H1 (cell line): Measurements from ENCODE around the gene SGSM1. TPM values are rescaled to one million over a fixed set of nuclear protein-coding genes. Genes with fewer than 3 reads are reported as not detected.

Experiments
- CTCF ChIA-PET: fragments of 300-600 bp; sonication (Branson Sonifier 250); formaldehyde crosslinking; loops from one replicate; lab custom pipeline; 2021; ENCODE audit not compliant: partially characterized antibody; lab: Charles Lee
- POLR2A ChIA-PET: fragments of 300-600 bp; sonication (Branson Sonifier 250); formaldehyde crosslinking; loops from one replicate; lab custom pipeline; 2021; ENCODE audit warnings: inconsistent platforms; ENCODE audit not compliant: partially characterized antibody; lab: Charles Lee
- DNase-seq, 2 experiments: peaks; one replicate each; pipeline versions ENCODE4 v3.0.0 to v3.0.0-alpha.2; 2010 to 2022; ENCODE audit warnings: low spot score in 2 of 2, low read depth in 1 of 2, mixed read lengths in 1 of 2
- FAIRE-seq: peaks from 2 replicates; lab custom pipeline; 2011; peaks lifted over from hg19 to GRCh38; lab: Jason Lieb, UNC
- H2AFZ ChIP-seq: 2 replicates; pipeline ENCODE4 v1.8.1; 2012; ENCODE audit warnings: low read length, inconsistent platforms
- H2AK5ac ChIP-seq: 2 replicates; pipeline ENCODE4 v1.6.1; 2013; ENCODE audit warnings: low read depth, low read length
- H2BK120ac ChIP-seq: replicated peaks from 2 replicates; pipeline ENCODE3; 2013; ENCODE audit warnings: low read depth, low read length, inconsistent platforms
- H2BK12ac ChIP-seq: 2 replicates; pipeline ENCODE4 v1.6.1; 2013; ENCODE audit warnings: low read depth, low read length
- H2BK15ac ChIP-seq: 2 replicates; pipeline ENCODE4 v1.6.1; 2013; ENCODE audit warnings: low read length
- H2BK20ac ChIP-seq: 2 replicates; pipeline ENCODE4 v1.6.1; 2013; ENCODE audit warnings: low read length
- H2BK5ac ChIP-seq: 2 replicates; pipeline ENCODE4 v1.6.1; 2013; ENCODE audit warnings: low read depth, low read length
- H3K14ac ChIP-seq: 2 replicates; pipeline ENCODE4 v1.6.1; 2013; ENCODE audit warnings: inconsistent platforms; ENCODE audit not compliant: insufficient read length
- H3K18ac ChIP-seq: 2 replicates; pipeline ENCODE4 v1.6.1; 2013; ENCODE audit warnings: low read length; ENCODE audit errors: extremely low read depth
- H3K23ac ChIP-seq: 2 replicates; pipeline ENCODE4 v1.6.1; 2013; ENCODE audit warnings: inconsistent platforms; ENCODE audit not compliant: insufficient read length
- H3K23me2 ChIP-seq: 2 replicates; pipeline ENCODE4 v1.6.1; 2013; ENCODE audit warnings: low read depth, low read length
- H3K27ac ChIP-seq: 2 replicates; pipeline ENCODE4 v1.6.1; 2011; ENCODE audit warnings: low read depth, low read length, inconsistent platforms
- H3K27me3 ChIP-seq, 4 experiments: replicated peaks in 1 of 4; 1 replicate in 1 of 4; 2 replicates in 3 of 4; pipeline versions ENCODE4 v1.6.1 to v1.8.1; 2011 to 2013; ENCODE audit warnings: low read length in 3 of 4, mild to moderate bottlenecking in 3 of 4, inconsistent platforms in 2 of 4, mixed read lengths in 2 of 4, moderate library complexity in 1 of 4; ENCODE audit not compliant: control insufficient read depth in 3 of 4, insufficient read depth in 3 of 4; ENCODE audit errors: extremely low read depth in 1 of 4
- H3K36me3 ChIP-seq, 4 experiments: 2 replicates each; pipeline versions ENCODE4 v1.6.1 to v1.8.1; 2011 to 2013; ENCODE audit warnings: mild to moderate bottlenecking in 4 of 4, low read length in 3 of 4, moderate library complexity in 2 of 4, control low read depth in 1 of 4, inconsistent platforms in 1 of 4; ENCODE audit not compliant: insufficient read depth in 4 of 4, control insufficient read depth in 2 of 4
- H3K4ac ChIP-seq: replicated peaks from 2 replicates; pipeline ENCODE3; 2013; ENCODE audit warnings: low read length, low read depth, mixed read lengths, inconsistent platforms; ENCODE audit not compliant: insufficient read length
- H3K4me1 ChIP-seq, 4 experiments: replicated peaks in 1 of 4; 1 replicate in 1 of 4; 2 replicates in 3 of 4; pipeline versions ENCODE4 v1.6.1 to v1.8.1; 2011 to 2013; ENCODE audit warnings: low read length in 3 of 4, inconsistent platforms in 2 of 4, mixed read lengths in 1 of 4; ENCODE audit not compliant: insufficient read depth in 4 of 4, control insufficient read depth in 3 of 4
- H3K4me2 ChIP-seq, 2 experiments: 2 replicates each; pipeline versions ENCODE4 v1.6.1 to v1.8.1; 2011 to 2013; ENCODE audit warnings: low read depth in 2 of 2, low read length in 2 of 2, control low read depth in 1 of 2, inconsistent platforms in 1 of 2, mild to moderate bottlenecking in 1 of 2; ENCODE audit not compliant: insufficient read depth in 1 of 2
- H3K4me3 ChIP-seq, 4 experiments: fragments of 200-600, 300-600 bp in 1 of 4; sonication (generic), shearing (Covaris generic), sonication (Bioruptor Twin) in 1 of 4; 2 replicates each; pipeline versions ENCODE4 v1.5.1 to v1.8.1; 2011 to 2016; ENCODE audit warnings: low read length in 4 of 4, low read depth in 3 of 4, control low read depth in 2 of 4, inconsistent platforms in 2 of 4, mild to moderate bottlenecking in 2 of 4, mixed read lengths in 1 of 4, moderate library complexity in 1 of 4; ENCODE audit not compliant: insufficient read depth in 2 of 4; ENCODE audit errors: extremely low read depth in 1 of 4
- H3K56ac ChIP-seq: replicated peaks from 2 replicates; pipeline ENCODE3; 2013; ENCODE audit warnings: low read depth, mild to moderate bottlenecking, mixed read lengths, low read length, inconsistent platforms; ENCODE audit not compliant: insufficient read length
- H3K79me1 ChIP-seq: 2 replicates; pipeline ENCODE4 v1.6.1; 2013; ENCODE audit warnings: low read depth, low read length, control low read depth
- H3K79me2 ChIP-seq, 2 experiments: 2 replicates each; pipeline versions ENCODE4 v1.6.1 to v1.8.1; 2012 to 2013; ENCODE audit warnings: low read length in 2 of 2, mild to moderate bottlenecking in 2 of 2, inconsistent platforms in 1 of 2; ENCODE audit not compliant: insufficient read depth in 2 of 2, control insufficient read depth in 1 of 2
- H3K9ac ChIP-seq, 4 experiments: replicated peaks in 1 of 4; 1 replicate in 1 of 4; 2 replicates in 3 of 4; pipeline versions ENCODE4 v1.6.1 to v1.8.1; 2011 to 2013; ENCODE audit warnings: low read depth in 3 of 4, low read length in 3 of 4, control low read depth in 2 of 4, mild to moderate bottlenecking in 2 of 4, moderate library complexity in 2 of 4, inconsistent platforms in 1 of 4; ENCODE audit errors: extremely low read depth in 1 of 4
- H3K9me3 ChIP-seq, 2 experiments: 2 replicates each; pipeline versions ENCODE4 v1.6.1 to v1.8.1; 2012 to 2013; ENCODE audit warnings: mild to moderate bottlenecking in 2 of 2, moderate library complexity in 2 of 2, control low read depth in 1 of 2, inconsistent platforms in 1 of 2, low read depth in 1 of 2, low read length in 1 of 2, mixed read lengths in 1 of 2; ENCODE audit not compliant: insufficient read depth in 2 of 2
- H4K20me1 ChIP-seq, 2 experiments: replicated peaks in 1 of 2; 2 replicates each; pipeline versions ENCODE3 to v1.8.1; 2011 to 2013; ENCODE audit warnings: inconsistent platforms in 2 of 2, low read length in 2 of 2, mild to moderate bottlenecking in 1 of 2; ENCODE audit not compliant: insufficient read depth in 2 of 2, control insufficient read depth in 1 of 2
- H4K5ac ChIP-seq: 2 replicates; pipeline ENCODE4 v1.6.1; 2013; ENCODE audit warnings: low read length, low read depth, mixed read lengths, inconsistent platforms; ENCODE audit not compliant: insufficient read length
- H4K8ac ChIP-seq: 2 replicates; pipeline ENCODE4 v1.8.0; 2013; ENCODE audit warnings: mild to moderate bottlenecking, moderate library complexity, low read length, inconsistent platforms; ENCODE audit not compliant: insufficient read depth; ENCODE audit errors: extremely low read depth
- H4K91ac ChIP-seq: replicated peaks from 2 replicates; pipeline ENCODE3; 2013; ENCODE audit warnings: low read length, mixed read lengths, inconsistent platforms; ENCODE audit not compliant: insufficient read length
- BRCA1 ChIP-seq: IDR thresholded peaks from 2 replicates; pipeline ENCODE4 v1.6.1; 2012; ENCODE audit warnings: low read depth, low read length, improper control_type of control experiment
- CTBP2 ChIP-seq: IDR thresholded peaks from 2 replicates; pipeline ENCODE4 v1.7.0; 2011; ENCODE audit warnings: borderline replicate concordance, mild to moderate bottlenecking, moderate library complexity, mixed read lengths, low read length; ENCODE audit not compliant: insufficient read depth, insufficient read length
- EZH2 ChIP-seq: fragments of 200-600 bp; sonication (generic); IDR thresholded peaks from 2 replicates; pipeline ENCODE4 v1.7.1; 2012; ENCODE audit warnings: low read depth, mild to moderate bottlenecking, moderate library complexity, low read length, inconsistent platforms; ENCODE audit not compliant: severe bottlenecking
- KDM4A ChIP-seq: IDR thresholded peaks from one replicate; pipeline ENCODE4 v1.7.1; 2012; ENCODE audit warnings: low read depth, mild to moderate bottlenecking, moderate library complexity, low read length, inconsistent platforms; ENCODE audit not compliant: severe bottlenecking
- MAFK ChIP-seq: IDR thresholded peaks from 2 replicates; pipeline ENCODE4 v1.6.1; 2012; ENCODE audit warnings: low read depth, mild to moderate bottlenecking, improper control_type of control experiment, low read length
- RFX5 ChIP-seq: IDR thresholded peaks from 2 replicates; pipeline ENCODE4 v1.6.1; 2011; ENCODE audit warnings: low read depth, low read length, improper control_type of control experiment, borderline replicate concordance
- SRF ChIP-seq: IDR thresholded peaks from 2 replicates; pipeline ENCODE4 v1.6.1; 2011; ENCODE audit warnings: mild to moderate bottlenecking, low read depth, low read length, moderate library complexity
- WGBS, 2 experiments: shearing (Covaris generic) in 1 of 2; methylation state at CpG; one replicate each; pipeline versions ENCODE4 v1.1.6 to v1.1.7; 2013 to 2015; ENCODE audit warnings: low lambda C conversion rate in 2 of 2, mixed read lengths in 2 of 2, inconsistent platforms in 1 of 2, low coverage in 1 of 2, missing lambda C conversion rate in 1 of 2; ENCODE audit not compliant: insufficient replicate concordance in 2 of 2, insufficient coverage in 1 of 2, insufficient read length in 1 of 2; ENCODE audit errors: extremely low coverage in 1 of 2, missing lambda C conversion rate in 1 of 2; 5-methylcytosine and 5-hydroxymethylcytosine counted together
- polyA plus RNA-seq, 7 experiments: library from polyadenylated mRNA; depleted of rRNA in 3 of 7; stranded (reverse) in 5 of 7; unstranded in 2 of 7; fragments of >200 nt in 5 of 7; fragments of 200-250 nt in 2 of 7; gene quantifications; 1 replicate in 5 of 7; 2 replicates in 1 of 7; 4 replicates in 1 of 7; pipeline versions ENCODE4 v1.2.1 to v1.2.3, GENCODE V29; 2011 to 2013; ENCODE audit warnings: missing spikeins in 2 of 7, mixed read lengths in 2 of 7
- total RNA-seq: library from RNA; stranded (reverse); fragmentation: NEBNext Ultra II Directional; extraction: Animal tissue kit (Norgen Biotek cat#: 25700); gene quantifications from 2 replicates; pipeline ENCODE4 v1.2.1, GENCODE V29; 2021

SGSM1 gene
- total and polyA plus RNA-seq, 2 of the 8 experiments (the other 6 are each of a cell fraction or from before 2014, with no cell fraction given), result 2.8 to 5.2 TPM

GRCh38 chr22:24930678-24931077 lies 124.7 kb downstream of the SGSM1 start:
- no peak overlapping the region for H2AFZ ChIP-seq
- no peaks in the 10 kb centered on the region for H4K20me1 ChIP-seq
- H3K4me1 ChIP-seq, result peaks cover 1 to 8% (median 5%) of the 10 kb centered on the region in 4 experiments; a peak in 5 of 7 replicates
- no peak overlapping the region for H2BK12ac ChIP-seq
- no peak overlapping the region for H4K91ac ChIP-seq
- no peaks in the 10 kb centered on the region for H3K79me2 ChIP-seq
- peaks cover 5% of the 10 kb centered on the region for H3K23me2 ChIP-seq
- no peak for FAIRE-seq
- H2BK5ac ChIP-seq, result no peak overlapping the region
- ChIA-PET CTCF (interaction anchor here (1.0 to 2.0 kb wide), 5 partner anchors 14 to 161 kb away, joined by 3 to 4 read pairs (median 3); no protein-coding TSS in a partner anchor), POLR2A (interaction anchor here (1.8 kb wide), 1 partner anchor 10 kb away, joined by 4 read pairs; no protein-coding TSS in a partner anchor)
- H3K9ac ChIP-seq, result no peak overlapping the region
- H4K8ac ChIP-seq, result no peak overlapping the region
- no peaks in the 10 kb centered on the region for H3K36me3 ChIP-seq
- H3K56ac ChIP-seq, result no peak overlapping the region
- no peak overlapping the region for H3K18ac ChIP-seq
- no peak overlapping the region for H3K23ac ChIP-seq
- 74% methylated on average over 3 of the region's 3 CpGs; no CpG with 5 or more reads in 1 of the 2 experiments for WGBS, 2 experiments
- H3K27me3 ChIP-seq, result no peaks in the 10 kb centered on the region
- no peak overlapping the region for H4K5ac ChIP-seq
- H3K4ac ChIP-seq, result no peak overlapping the region
- no peak overlapping the region for H3K27ac ChIP-seq
- no peak overlapping the region for H3K14ac ChIP-seq
- H2AK5ac ChIP-seq, result no peak overlapping the region
- no peak for DNase-seq
- no peak overlapping the region for H2BK120ac ChIP-seq
- no peak overlapping the region for H2BK20ac ChIP-seq
- H3K4me2 ChIP-seq, result no peak overlapping the region
- H3K79me1 ChIP-seq, result no peaks in the 10 kb centered on the region
- H3K4me3 ChIP-seq, result no peak overlapping the region
- no peak overlapping the region for H2BK15ac ChIP-seq
- H3K9me3 ChIP-seq, result peaks cover 0 to 3% of the 10 kb centered on the region in 2 experiments; a peak in 1 of 4 replicates
- no peak for TF ChIP-seq BRCA1
- no peak for TF ChIP-seq EZH2
- TF ChIP-seq RFX5, result no peak
- TF ChIP-seq KDM4A, result no peak
- no peak for TF ChIP-seq CTBP2
- no peak for TF ChIP-seq MAFK
- TF ChIP-seq SRF, result no peak
